GM19467 (cell line): ENCODE data around the gene ADAMTS18.
A peak's percentile ranks its signal among the peaks of the same experiment; 100 is the strongest.

ENCODE experiments used
- ATAC-seq: cut with Tn5 transposase; IDR thresholded peaks from one replicate; pipeline ENCODE4 v1.9.1; 2021; ENCODE audit warnings: mild to moderate bottlenecking, moderate library complexity; ENCODE audit not compliant: unreplicated experiment

The ADAMTS18 gene

GRCh38 chr16:77331043-77331442 is 103.8 kb downstream of the ADAMTS18 start:
- ATAC-seq, result no peak

DNA sequence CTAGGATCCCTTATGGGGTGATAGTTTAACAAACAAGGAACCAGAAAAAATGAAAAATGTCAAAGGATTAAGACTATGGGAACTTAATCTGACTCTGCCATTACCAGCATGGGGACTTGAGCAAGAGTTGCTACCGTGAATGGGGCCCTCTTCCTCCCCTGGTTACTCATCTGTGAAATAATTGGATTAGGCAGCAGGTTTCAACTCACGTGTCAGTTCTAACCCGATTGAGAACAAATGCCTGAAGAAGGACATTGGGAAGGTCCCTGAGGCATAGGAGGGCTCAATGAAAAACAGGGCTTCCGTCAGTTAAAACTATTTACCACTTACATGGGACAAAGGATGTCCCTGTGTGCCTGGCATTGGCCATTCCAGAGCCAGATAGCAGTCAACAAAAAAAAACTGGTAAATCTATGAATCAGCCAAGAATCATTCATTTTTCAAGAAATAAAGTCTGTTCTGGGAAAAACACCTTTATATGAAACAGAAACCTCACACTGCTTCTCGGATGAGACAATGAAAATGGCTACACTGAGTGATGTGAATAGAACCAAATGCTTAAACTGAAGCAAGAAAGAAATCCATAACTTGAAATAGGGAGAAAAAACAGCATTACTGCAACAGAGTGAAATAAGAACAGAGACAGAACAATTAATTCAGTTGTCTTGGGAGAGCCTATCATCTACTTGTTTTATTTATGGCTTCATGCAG is 104.3 kb downstream of the ADAMTS18 start:
- ATAC-seq, result no peak

DNA sequence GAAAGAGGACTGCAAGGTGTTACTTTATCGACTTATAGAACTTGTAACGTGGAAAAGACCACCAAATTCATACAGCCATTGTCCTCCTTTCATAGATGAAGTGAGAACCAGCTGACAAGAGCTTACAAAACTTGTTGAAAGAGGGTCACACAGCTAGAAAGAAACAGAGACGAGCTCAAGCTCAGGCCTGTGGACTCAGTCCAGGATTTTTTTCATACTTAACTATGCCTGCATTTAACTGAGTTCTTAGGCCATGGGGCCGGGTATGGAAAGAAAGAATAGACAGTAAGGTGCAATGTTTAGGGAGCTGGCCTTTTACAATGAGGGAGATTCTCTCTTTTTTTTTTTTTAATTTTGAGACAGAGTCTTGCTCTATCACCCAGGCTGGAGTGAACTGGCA is 106.1 kb downstream of the ADAMTS18 start:
- no peak for ATAC-seq

- ATAC-seq, result no peak
These were observed 106.6 kb downstream of the ADAMTS18 start for GRCh38 chr16:77328274-77328673.

DNA sequence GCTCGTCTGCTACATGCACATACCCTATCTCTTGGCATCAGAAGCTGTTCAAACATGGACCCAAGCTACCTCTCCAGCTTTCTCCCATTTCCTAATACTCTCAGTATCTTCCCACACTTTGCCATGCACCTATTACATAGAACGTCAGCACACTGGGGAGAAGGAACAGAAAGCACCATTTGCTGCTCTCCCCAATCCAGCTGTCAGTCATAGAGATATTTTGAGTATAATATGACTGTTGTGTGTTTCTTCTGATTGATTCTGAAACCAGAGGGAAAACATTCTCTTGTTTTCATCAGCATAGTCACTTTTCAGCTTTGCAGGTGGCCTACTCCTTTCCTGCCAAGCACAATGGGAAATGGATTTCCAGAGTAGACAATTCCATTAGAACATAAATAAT is 107.1 kb downstream of the ADAMTS18 start:
- no peak for ATAC-seq

DNA sequence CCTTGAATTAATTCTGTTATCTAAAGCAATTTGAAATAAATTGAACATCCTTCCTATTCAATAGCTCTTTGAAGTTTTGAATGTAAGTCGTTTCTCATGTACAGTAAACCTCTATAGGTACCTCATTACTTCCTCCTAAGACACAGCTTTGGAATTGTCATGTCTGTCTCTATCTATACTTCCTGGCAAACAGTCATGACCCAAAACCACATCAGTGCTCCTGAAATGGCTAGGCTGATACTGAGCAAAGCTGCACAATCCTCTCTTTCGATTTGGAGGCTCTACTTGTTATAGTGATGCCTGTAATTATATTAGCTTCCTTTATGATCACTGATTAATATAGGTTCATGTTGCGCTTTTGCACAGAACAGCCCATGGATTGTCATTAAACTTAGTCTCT is 110.1 kb downstream of the ADAMTS18 start:
- no peak for ATAC-seq

DNA sequence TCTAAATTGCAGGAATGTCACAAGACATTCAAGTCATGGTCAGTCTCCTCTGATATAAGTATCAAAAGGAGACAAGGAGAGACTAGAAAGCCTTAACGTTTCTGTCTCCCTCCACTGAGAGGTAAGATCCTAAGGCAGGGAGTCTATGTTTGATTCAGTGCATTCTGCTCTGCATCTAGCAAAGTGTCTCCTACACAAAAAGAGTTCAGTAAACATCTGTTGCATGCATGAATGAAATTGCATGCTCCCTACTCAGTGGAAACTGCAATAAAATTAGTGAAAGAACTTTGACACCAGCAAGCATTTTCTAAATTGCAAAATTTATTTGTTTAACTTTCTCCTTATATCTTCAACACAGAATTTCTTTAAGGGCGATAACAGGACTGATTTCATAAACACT is 111.1 kb downstream of the ADAMTS18 start:
- no peak for ATAC-seq

GRCh38 chr16:77322757-77323156 is 112.1 kb downstream of the ADAMTS18 start:
- ATAC-seq, result no peak

DNA sequence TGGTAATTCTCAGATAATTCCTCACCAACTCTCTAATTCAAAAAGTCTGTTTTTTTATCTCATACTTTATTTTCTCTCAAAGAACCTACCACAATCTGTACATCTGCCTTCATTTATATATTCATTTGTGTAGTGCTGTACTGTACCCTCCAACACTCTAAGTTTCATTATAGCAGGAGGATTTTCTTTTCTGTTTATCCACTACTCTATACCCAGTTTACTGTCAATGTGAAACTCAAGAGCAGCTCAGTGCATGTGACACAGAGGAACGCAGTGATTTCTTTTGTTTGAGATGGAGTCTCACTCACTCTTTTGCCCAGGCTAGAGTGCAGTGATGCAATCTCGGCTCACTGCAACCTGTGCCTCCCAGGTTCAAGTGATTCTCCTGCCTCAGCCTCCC is 117.8 kb downstream of the ADAMTS18 start:
- ATAC-seq, result no peak

GRCh38 chr16:77310877-77311276 is 124.0 kb downstream of the ADAMTS18 start:
- no peak for ATAC-seq

GRCh38 chr16:77308163-77308561 is 126.7 kb downstream of the ADAMTS18 start:
- no peak for ATAC-seq

- ATAC-seq, result no peak
These were observed 127.2 kb downstream of the ADAMTS18 start for GRCh38 chr16:77307426-77308162.

GRCh38 chr16:77306075-77306474 is 128.8 kb downstream of the ADAMTS18 start:
- no peak for ATAC-seq

DNA sequence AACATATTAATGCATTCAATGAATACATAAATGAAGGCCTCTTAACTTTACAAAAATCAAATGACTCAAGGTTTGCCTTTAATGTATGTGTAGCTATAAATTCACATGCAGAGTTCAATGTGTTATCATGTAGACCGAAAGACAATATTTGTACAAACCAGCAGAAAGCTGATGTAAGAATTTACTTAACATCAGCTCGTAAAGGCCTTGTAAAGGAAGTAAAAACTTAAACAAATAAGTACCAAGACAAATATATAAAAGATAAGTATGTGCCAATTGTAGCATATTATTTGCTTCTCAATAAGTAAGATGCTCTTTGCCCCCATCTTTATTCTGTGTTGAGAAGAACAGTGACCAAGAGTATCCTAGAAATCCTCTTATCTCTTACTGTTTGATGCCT is 130.0 kb downstream of the ADAMTS18 start:
- no peak for ATAC-seq

DNA sequence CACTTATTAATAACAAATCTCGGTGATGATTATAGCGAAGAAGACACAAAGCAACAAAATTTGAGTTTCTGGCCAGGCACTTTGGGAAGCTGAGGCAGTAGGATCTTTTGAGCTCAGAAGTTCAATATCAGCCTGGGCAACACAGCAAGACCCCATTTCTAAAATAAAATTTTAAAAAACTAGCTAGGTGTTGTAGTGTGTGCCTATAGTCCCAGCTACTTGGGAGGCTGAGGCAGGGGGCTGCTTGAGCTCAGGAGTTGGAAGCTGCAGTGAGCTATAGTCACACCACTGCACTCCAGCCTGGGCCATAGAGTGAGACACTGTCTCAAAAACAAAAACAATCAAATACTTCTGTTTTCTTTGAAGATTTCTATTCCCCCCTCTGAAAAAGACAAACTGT is 130.7 kb downstream of the ADAMTS18 start:
- no peak for ATAC-seq

GRCh38 chr16:77302674-77303073 is 132.2 kb downstream of the ADAMTS18 start:
- ATAC-seq, result no peak

DNA sequence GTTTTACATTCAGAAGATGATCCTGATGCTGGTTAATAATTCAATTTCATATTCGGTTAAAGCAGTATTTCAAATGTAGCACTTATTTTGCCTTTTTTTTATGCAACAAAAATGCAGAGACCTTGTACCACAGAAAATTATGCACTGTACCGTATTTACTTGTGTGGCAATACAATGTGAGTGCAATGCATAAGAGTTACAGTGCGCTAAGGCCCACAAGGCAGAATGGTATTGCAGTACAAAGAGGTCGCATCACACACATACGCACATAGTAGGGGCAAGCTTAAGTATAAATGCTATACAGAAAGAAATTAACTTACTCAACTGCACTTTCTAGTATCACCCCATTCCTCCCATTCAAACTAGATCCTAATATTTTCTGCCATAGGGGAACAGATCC is 132.6 kb downstream of the ADAMTS18 start:
- ATAC-seq, result no peak

DNA sequence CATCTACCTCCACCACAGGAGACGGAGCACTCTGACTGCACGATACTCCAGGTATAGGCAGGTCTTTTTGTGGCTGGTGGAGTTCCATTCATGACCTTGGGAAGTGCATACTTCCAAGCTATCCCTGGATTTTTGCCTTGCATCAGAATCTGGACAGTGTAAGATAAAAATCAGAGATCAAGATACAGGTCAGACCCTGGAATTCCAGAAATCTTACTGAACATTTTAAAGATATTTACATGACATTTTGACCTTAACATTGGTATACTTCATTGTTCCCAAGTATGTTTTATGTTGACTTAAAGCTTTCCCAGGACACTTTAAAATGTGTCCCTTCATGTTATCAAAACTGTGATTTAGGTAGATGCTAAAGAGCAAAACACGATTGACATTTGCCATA is 134.6 kb downstream of the ADAMTS18 start:
- ATAC-seq, result no peak

DNA sequence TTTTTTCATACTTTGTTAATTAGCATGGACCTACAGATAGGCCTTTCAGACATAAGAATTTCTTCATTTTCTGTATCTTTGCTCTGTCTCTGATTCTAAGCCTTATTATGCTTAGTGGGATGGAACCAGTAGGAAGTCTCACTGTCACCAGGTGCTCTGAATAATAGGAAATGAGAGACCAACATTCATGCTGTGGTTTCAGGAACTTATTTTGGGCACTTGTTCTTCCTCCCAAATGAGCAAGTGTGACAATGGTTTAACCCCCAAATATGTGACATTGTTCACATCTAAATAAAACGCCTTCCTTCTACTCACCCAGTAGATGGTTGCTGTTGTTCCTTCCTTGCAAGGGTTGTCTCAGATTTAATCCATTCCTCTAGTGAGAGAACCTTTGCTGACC is 135.4 kb downstream of the ADAMTS18 start:
- peak; percentile 50 for ATAC-seq

GRCh38 chr16:77298418-77299360 is 136.1 kb downstream of the ADAMTS18 start:
- ATAC-seq, result no peak

DNA sequence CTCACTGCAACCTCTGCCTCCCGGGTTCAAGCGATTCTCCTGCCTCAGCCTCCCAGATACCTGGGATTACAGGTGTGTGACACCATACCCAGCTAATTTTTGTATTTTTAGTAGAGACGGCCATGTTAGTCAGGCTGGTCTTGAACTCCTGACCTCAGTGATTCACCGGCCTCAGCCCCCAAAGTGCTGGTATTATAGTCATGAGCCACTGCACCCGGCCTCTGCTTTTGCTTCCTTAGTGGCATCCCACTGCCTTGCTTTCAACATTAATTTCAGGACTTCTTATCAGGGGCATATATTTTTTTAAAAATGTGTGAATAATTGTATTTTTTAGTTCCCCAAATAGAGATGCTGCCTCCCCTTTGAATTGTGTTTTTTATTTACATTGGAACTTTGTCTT is 136.8 kb downstream of the ADAMTS18 start:
- ATAC-seq, result no peak
